NT2/D1 (cell line): ENCODE data around the gene AKR1A1.

Experiments
- DNase-seq: peaks from one replicate; pipeline ENCODE4 v3.0.0-alpha.2; 2011; ENCODE audit warnings: low read depth, low spot score
- H3K27me3 ChIP-seq: 2 replicates; pipeline ENCODE4 v1.6.0; 2011; ENCODE audit warnings: mild to moderate bottlenecking; ENCODE audit not compliant: insufficient read length, insufficient read depth
- H3K36me3 ChIP-seq: 2 replicates; pipeline ENCODE4 v1.6.1; 2011; ENCODE audit warnings: mild to moderate bottlenecking, low read length, mixed read lengths; ENCODE audit not compliant: insufficient read depth, insufficient read length
- H3K4me1 ChIP-seq: 2 replicates; pipeline ENCODE4 v1.5.1; 2011; ENCODE audit not compliant: insufficient read depth, insufficient read length
- H3K4me3 ChIP-seq: 2 replicates; pipeline ENCODE4 v1.5.1; 2011; ENCODE audit warnings: low read depth; ENCODE audit not compliant: insufficient read length
- H3K9ac ChIP-seq: 2 replicates; pipeline ENCODE4 v1.6.0; 2011; ENCODE audit warnings: low read depth; ENCODE audit not compliant: insufficient read length
- H3K9me3 ChIP-seq: 2 replicates; pipeline ENCODE4 v1.5.1; 2011; ENCODE audit warnings: mild to moderate bottlenecking, low read length; ENCODE audit not compliant: insufficient read depth
- SUZ12 ChIP-seq: IDR thresholded peaks from 2 replicates; pipeline ENCODE4 v1.6.1; 2011; ENCODE audit not compliant: insufficient read length, insufficient read depth; ENCODE audit errors: extremely low read depth
- YY1 ChIP-seq: IDR thresholded peaks from 2 replicates; pipeline ENCODE4 v1.6.1; 2011; ENCODE audit not compliant: insufficient read length, insufficient read depth
- ZNF274 ChIP-seq: IDR thresholded peaks from 2 replicates; pipeline ENCODE4 v1.6.1; 2011; ENCODE audit warnings: mild to moderate bottlenecking, low read depth, low read length

The AKR1A1 gene

DNA sequence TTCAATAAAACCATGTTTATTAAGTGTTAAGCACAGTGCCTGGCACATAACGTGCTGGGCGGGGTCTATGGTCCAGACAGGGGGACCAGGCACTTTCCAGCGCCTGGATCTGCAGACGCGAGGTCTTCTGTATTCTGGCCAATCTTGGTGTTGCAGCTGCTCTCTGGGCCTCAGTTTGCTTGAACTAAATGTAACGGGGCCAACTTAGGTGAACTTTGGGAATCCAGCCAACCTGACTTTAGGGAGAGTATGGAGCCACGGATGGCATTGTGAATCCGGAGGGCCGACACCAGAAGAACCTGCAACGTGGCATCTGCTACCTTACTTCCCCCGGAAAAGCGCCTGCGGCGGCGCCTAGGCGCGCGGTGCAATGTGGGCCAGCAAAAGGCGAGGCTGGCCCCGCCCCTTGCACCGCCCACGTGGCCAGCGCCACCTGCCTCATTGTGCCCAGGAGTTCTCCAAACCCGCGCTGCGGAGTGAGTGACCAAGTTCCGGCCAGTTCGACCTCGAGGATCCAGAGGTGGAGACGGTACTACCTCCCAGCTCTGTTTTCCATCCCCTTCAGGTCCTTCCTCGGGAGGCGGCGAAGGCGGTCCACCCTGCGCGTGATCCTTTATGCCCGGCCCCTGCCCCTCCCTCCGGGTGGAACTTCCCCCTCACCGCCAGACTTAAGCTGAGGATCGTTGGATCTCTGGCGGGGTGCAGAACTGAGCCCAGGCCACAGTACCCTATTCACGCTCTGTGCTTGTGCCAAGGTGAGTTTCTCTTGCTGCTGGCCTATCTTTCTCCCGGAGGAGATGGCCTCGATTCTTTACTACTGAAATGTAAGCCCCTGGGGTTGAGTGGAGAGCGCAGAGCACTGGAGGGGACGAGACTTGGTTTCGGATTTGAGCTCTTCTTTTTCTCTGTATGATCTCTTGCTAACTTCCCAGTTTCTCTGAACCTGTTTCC is at the start of gene AKR1A1:
TSS of gene AKR1A1 (plus strand) at position 426 of the 951 bp plus-strand sequence. CDS start 10,969 bp downstream, outside the sequence.
- Histone ChIP-seq H3K27me3 (no peaks in the 10 kb centered on the region), H3K9me3 (no peaks in the 10 kb centered on the region), H3K4me3 (peak within 1 kb of the TSS; percentile 86), H3K4me1 (peaks cover 4% of the 10 kb centered on the region), H3K9ac (peak within 1 kb of the TSS; percentile 95), H3K36me3 (peaks cover 41% of the 10 kb centered on the region)
- DNase-seq = peak; percentile 93
- TF ChIP-seq YY1 (no peak), ZNF274 (no peak), SUZ12 (no peak)

DNA sequence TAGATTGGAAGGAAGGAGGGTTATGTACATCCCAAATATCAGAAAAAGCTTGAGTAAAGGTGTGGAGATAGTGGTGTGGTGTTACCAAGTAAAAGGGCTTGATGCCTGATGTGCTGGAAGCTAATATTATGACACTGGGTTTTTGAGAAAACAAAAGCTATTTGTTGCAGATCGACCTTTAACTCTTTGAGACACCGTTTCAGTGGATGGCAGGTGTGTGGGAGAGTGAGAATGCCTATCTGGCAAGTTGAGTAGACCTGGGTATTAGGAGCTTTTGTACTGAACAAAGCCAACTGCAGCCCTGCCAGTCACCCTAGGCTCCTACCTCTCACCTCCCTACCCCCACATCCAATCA is 49.1 kb upstream of the AKR1A1 start:
- no peak for DNase-seq
- TF ChIP-seq ZNF274 = no peak
- TF ChIP-seq YY1 = no peak
- TF ChIP-seq SUZ12 = no peak
- Histone ChIP-seq H3K27me3 (no peaks in the 10 kb centered on the region), H3K36me3 (peaks cover 26% of the 10 kb centered on the region), H3K4me1 (peaks cover 12% of the 10 kb centered on the region), H3K9me3 (peaks cover 5% of the 10 kb centered on the region; the same call in 1 of the 2 replicates), H3K4me3 (peak overlapping the region; percentile 83), H3K9ac (peak overlapping the region; percentile 66)

DNA sequence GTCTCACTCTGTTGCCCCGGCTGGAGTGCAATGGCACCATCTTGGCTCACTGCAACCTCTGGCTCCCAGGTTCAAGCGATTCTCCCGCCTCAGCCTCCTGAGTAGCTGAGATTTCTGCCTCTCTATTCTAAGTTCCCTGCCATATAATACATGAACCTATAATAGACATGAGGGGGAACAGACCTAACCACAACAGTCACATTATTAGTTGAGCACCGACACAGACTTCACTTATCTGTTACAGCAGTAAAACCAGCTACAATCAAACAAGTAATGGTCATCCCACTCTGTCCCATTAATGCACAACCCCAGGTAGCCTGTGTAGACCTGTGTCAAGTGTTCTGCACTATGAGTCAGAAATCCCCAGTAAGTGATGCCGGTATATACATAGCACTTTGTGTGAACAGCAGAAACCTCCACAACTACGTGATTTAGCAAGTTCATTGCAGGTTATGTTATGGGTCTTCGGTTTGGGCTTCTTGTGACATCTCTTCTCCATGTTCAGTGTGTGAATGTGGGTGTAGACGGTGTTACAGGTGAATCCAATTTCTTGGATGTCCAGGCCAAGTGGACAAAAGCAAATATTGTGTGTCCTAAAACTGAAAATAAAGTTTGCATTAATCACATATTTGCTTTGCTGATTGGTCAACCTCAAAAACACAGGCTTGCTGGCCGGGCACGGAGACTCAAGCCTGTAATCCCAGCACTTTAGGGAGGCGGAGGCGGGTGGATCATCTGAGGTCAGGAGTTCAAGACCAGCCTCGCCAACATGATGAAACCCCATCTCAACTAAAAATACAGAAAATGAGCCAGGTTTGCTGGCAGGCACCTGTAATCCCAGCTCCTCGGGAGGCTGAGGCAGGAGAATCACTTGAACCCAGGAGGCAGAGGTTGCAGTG is 46.9 kb upstream of the AKR1A1 start:
- no peak for TF ChIP-seq ZNF274
- TF ChIP-seq SUZ12 = no peak
- no peak for TF ChIP-seq YY1
- Histone ChIP-seq H3K36me3 (peaks cover 45% of the 10 kb centered on the region), H3K27me3 (no peaks in the 10 kb centered on the region)

DNA sequence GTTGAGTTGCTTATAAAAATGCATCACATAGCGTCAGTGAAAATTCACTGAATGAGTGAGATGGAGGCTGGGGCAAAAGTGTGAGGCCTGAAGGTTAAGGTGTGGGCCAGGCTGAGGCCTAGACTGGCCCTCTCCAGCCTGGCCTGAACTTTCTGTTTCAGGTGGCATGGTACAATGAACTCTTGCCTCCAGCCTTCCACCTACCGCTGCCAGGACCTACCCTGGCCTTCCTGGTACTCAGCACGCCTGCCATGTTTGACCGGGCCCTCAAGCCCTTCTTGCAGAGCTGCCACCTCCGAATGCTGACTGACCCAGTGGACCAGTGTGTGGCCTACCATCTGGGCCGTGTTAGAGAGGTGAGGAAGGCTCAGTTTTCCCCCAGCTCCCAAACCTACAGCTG is 43.4 kb upstream of the AKR1A1 start:
- no peaks in the 10 kb centered on the region for H3K4me1 ChIP-seq
- DNase-seq = no peak
- peaks cover 70% of the 10 kb centered on the region for H3K36me3 ChIP-seq
- no peaks in the 10 kb centered on the region for H3K27me3 ChIP-seq
- H3K9ac ChIP-seq = no peak overlapping the region
- no peaks in the 10 kb centered on the region for H3K9me3 ChIP-seq
- TF ChIP-seq SUZ12 (no peak), YY1 (no peak), ZNF274 (no peak)
- H3K4me3 ChIP-seq = no peak overlapping the region

More for the DNA sequence above, 46.9 kb upstream of the AKR1A1 start:
- Histone ChIP-seq H3K9me3 (no peaks in the 10 kb centered on the region), H3K4me1 (peaks cover 8% of the 10 kb centered on the region), H3K4me3 (no peak overlapping the region), H3K9ac (no peak overlapping the region)
- no peak for DNase-seq

DNA sequence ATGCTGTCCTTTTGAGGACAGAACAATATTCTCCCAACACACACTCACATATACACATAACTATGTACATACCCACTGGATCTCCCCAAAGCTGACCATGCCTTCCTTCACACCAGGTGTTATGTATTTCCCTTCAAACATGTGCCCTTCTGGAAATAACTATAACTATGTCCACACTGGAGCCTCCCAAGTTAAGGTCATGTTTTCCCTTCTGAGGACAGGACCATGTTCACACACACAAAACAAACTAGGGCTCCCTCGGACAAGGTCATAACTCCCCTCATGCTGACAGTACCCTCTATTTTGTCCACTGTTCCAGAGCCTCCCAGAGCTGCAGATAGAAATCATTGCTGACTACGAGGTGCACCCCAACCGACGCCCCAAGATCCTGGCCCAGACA is 42.7 kb upstream of the AKR1A1 start:
- Histone ChIP-seq H3K27me3 (no peaks in the 10 kb centered on the region), H3K36me3 (peaks cover 73% of the 10 kb centered on the region), H3K9ac (no peak overlapping the region), H3K9me3 (no peaks in the 10 kb centered on the region), H3K4me3 (no peak overlapping the region), H3K4me1 (no peaks in the 10 kb centered on the region)
- no peak for DNase-seq
- TF ChIP-seq SUZ12 = no peak
- no peak for TF ChIP-seq YY1
- TF ChIP-seq ZNF274 = no peak

DNA sequence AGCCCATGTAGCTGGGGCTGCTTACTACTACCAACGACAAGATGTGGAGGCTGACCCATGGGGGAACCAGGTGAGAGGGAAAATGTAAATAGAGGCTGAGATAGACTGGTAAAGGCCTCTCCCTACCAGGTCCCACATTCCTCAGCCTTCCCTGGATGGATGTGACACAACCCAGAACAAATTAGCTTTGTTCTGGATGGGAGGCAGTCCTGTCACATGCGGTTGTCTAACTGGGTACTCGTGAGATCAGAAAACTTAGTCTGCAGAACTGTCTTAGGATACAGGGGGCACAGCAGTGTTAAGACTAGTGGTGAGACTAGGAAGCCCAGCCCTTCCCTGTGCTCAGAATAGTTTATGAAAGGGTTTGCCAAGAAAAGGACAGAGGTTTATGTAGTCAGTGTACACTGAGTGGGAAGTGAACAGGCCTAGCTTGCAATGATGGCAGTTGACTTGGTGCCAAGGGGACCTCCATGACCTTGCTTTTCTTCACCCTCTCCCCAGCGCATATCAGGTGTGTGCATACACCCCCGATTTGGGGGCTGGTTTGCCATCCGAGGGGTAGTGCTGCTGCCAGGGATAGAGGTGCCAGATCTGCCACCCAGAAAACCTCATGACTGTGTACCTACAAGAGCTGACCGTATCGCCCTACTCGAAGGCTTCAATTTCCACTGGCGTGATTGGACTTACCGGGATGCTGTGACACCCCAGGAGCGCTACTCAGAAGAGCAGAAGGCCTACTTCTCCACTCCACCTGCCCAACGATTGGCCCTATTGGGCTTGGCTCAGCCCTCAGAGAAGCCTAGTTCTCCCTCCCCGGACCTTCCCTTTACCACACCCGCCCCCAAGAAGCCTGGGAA is 42.1 kb upstream of the AKR1A1 start:
- no peaks in the 10 kb centered on the region for H3K4me1 ChIP-seq
- no peaks in the 10 kb centered on the region for H3K9me3 ChIP-seq
- peaks cover 75% of the 10 kb centered on the region for H3K36me3 ChIP-seq
- H3K4me3 ChIP-seq = no peak overlapping the region
- TF ChIP-seq SUZ12 (no peak), YY1 (no peak), ZNF274 (no peak)
- no peaks in the 10 kb centered on the region for H3K27me3 ChIP-seq
- no peak for DNase-seq
- H3K9ac ChIP-seq = no peak overlapping the region
